ENCODE measurements around the gene MALL.

Gene MALL

DNA sequence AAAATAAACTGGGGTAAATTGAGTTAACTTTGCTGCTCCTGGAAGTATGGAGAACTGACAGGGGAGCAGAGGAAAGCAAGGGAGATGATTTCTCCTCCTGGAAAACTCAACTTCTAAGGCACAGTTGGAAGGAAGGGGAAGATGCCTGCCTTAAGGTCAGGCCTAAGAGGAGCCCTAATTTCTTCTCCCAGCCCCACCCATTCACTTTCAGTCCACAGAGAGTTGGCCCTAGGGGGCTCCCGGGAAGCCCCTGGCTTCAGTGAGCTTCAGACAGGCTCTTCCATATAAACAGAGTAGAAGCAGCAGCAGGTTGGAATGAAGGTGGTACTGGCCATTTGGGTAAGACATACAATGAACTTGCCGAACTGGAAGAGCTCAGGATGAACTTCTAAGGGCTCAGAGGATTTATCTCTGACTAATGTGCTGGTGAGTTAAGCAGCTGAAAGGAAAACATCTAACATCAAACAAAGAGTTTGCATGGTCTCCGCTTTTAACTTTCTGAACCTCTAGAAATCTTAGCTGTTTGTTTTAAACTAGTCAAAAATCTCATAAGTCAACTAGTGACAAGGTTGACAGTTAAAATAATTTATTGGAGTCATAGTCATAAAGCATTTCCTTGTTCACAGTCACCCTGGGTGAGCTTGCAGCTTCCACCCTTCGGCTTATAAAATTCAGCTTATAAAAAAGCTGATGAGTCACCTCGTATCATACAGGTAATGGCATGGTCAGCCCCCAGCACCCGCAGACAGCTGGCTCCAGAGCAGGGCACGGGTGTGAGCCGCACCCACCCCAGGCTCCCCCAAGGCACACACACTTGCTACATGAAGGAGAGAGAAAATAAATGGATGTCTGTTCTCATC is 9.8 kb downstream of the MALL start:
- Histone ChIP-seq H2AFZ (ENCODE audit: low read depth, low read length) (no peak overlapping the region), H2AK5ac (ENCODE audit: low read length, severe bottlenecking) (peak overlapping the region; percentile 0), H2BK5ac (ENCODE audit: low read depth, low read length, poor library complexity, severe bottlenecking) (peak overlapping the region; percentile 39), H3K36me3 (ENCODE audit: control insufficient read depth in 1 of 2, insufficient read depth in 2 of 2, low read depth in 1 of 2, low read length in 2 of 2) (peaks cover 0 to 2% of the 10 kb centered on the region in 2 experiments), H3K79me1 (replicated peaks; ENCODE audit: low read length, poor library complexity, severe bottlenecking) (no peaks in the 10 kb centered on the region), H4K91ac (ENCODE audit: low read length) (peak overlapping the region; percentile 43), H3K9me3 (ENCODE audit: control insufficient read depth, low read length) (no peaks in the 10 kb centered on the region), H3K27me3 (ENCODE audit: control insufficient read depth in 1 of 2, insufficient read depth in 1 of 2, low read length in 2 of 2) (no peaks in the 10 kb centered on the region), H3K27ac (ENCODE audit: low read length, poor library complexity, severe bottlenecking) (peak overlapping the region; percentile 87), H3K4ac (ENCODE audit: low read depth in 1 of 2, low read length in 2 of 2) (no peak overlapping the region), H3K4me2 (ENCODE audit: low read length, poor library complexity, severe bottlenecking) (no peak overlapping the region), H3K18ac (ENCODE audit: low read depth in 1 of 2, low read length in 2 of 2) (peak overlapping the region in 1 of 2 experiments; percentile 15), H3K9ac (ENCODE audit: low read length) (peak overlapping the region; percentile 56), H2BK12ac (ENCODE audit: low read length in 2 of 2) (peak overlapping the region in 1 of 2 experiments; percentile 8), H3K4me1 (ENCODE audit: control insufficient read depth, insufficient read depth, low read depth, low read length) (peaks cover 32% of the 10 kb centered on the region), H3K4me3 (ENCODE audit: insufficient read depth in 1 of 2, low read depth in 1 of 2, low read length in 2 of 2) (no peak overlapping the region), H4K8ac (ENCODE audit: low read length) (peak overlapping the region; percentile 81), H2BK120ac (ENCODE audit: low read depth, low read length) (peak overlapping the region; percentile 29), H3K23ac (ENCODE audit: low read length in 2 of 2) (no peak overlapping the region), H3K14ac (ENCODE audit: low read length in 2 of 2) (no peak overlapping the region), H2BK15ac (ENCODE audit: low read depth, poor library complexity, severe bottlenecking) (no peak overlapping the region)
- WGBS, result 16% methylated on average over 5 of the region's 8 CpGs
- DNase-seq, result peak; percentile 63

DNA sequence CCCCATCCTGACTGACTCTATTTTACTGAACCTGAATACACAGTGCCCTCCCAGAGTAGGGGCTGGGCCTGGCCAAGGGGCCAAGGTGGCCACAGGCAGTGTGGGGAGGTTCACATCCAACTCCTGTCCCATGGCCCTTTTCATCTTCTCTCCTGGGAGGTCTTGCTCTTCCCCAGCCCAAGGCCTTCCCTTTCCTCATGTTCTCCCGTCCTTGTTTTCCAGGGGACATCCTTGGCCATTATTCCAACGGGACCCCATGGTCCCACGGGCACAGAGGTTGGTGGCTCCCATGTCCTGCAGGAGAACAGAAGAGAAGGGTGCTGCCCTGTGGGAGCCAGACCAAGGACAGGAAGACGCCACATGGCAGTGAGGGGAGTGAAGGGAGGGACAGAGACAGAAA is 10.4 kb downstream of the MALL start:
- peak overlapping the region; percentile 12 for H2BK5ac ChIP-seq (ENCODE audit: low read depth, low read length, poor library complexity, severe bottlenecking)
- H2AK5ac ChIP-seq (ENCODE audit: low read length, severe bottlenecking), result peak overlapping the region; percentile 94
- no peak overlapping the region for H2AFZ ChIP-seq (ENCODE audit: low read depth, low read length)
- 83% methylated on average over 4 of the region's 4 CpGs for WGBS
- H3K36me3 ChIP-seq (ENCODE audit: control insufficient read depth in 1 of 2, insufficient read depth in 2 of 2, low read depth in 1 of 2, low read length in 2 of 2), result peaks cover 0 to 2% of the 10 kb centered on the region in 2 experiments
- peak overlapping the region; percentile 43 for H4K8ac ChIP-seq (ENCODE audit: low read length)
- peak overlapping the region in 1 of 2 experiments; percentile 89 for H2BK12ac ChIP-seq (ENCODE audit: low read length in 2 of 2)
- no peak overlapping the region for H3K4me2 ChIP-seq (ENCODE audit: low read length, poor library complexity, severe bottlenecking)
- no peak overlapping the region for H2BK15ac ChIP-seq (ENCODE audit: low read depth, poor library complexity, severe bottlenecking)
- no peak overlapping the region for H3K23ac ChIP-seq (ENCODE audit: low read length in 2 of 2)
- peak overlapping the region in 1 of 2 experiments; percentile 19 for H3K14ac ChIP-seq (ENCODE audit: low read length in 2 of 2)
- H3K4me1 ChIP-seq (ENCODE audit: control insufficient read depth, insufficient read depth, low read depth, low read length), result peaks cover 37% of the 10 kb centered on the region
- H3K27me3 ChIP-seq (ENCODE audit: control insufficient read depth in 1 of 2, insufficient read depth in 1 of 2, low read length in 2 of 2), result no peaks in the 10 kb centered on the region
- no peaks in the 10 kb centered on the region for H3K79me1 ChIP-seq (replicated peaks; ENCODE audit: low read length, poor library complexity, severe bottlenecking)
- H3K27ac ChIP-seq (ENCODE audit: low read length, poor library complexity, severe bottlenecking), result peak overlapping the region; percentile 87
- H3K4ac ChIP-seq (ENCODE audit: low read depth in 1 of 2, low read length in 2 of 2), result peak overlapping the region in 1 of 2 experiments; percentile 22
- H3K9me3 ChIP-seq (ENCODE audit: control insufficient read depth, low read length), result no peaks in the 10 kb centered on the region
- H2BK120ac ChIP-seq (ENCODE audit: low read depth, low read length), result peak overlapping the region; percentile 29
- peak overlapping the region; percentile 73 for H4K91ac ChIP-seq (ENCODE audit: low read length)
- no peak for DNase-seq
- no peak overlapping the region for H3K4me3 ChIP-seq (ENCODE audit: insufficient read depth in 1 of 2, low read depth in 1 of 2, low read length in 2 of 2)
- peak overlapping the region; percentile 31 to 76 for H3K18ac ChIP-seq (ENCODE audit: low read depth in 1 of 2, low read length in 2 of 2)
- H3K9ac ChIP-seq (ENCODE audit: low read length), result peak overlapping the region; percentile 56

DNA sequence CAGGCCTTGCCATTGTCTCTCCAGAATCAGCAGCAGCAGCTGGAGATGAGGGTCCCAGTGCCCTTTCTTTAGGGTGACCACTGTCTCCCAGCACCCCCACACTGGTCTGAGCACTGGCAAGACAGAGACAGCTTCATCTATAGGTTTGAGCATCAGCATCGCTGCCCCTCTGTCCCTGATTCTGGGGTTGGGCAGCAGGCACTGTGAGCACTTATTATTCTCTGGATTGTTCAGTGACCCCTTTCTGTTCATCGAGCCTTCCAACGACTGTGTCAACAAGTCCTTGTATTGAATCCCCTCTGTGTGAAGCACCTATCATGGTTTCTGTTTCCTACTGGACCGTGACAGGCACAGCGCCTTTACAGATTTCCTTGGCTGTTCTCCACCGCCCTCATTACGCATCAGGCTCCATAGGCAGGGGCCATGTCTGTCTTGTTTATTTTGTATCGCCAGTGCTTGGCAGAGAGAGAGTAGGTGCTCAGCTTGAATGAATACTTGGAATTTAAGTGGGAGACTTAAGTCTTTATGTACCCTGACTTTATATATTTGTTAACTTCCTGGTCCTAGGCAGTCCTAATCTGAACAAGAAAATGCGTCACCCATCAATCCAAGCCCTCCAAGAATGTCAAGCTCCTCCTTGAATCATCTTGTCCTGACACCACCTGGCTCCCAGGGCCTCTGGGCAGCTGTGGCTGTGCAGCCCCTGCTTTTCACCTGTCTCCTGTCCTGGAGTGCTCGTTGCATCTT is 11.4 kb downstream of the MALL start:
- Histone ChIP-seq H3K23ac (ENCODE audit: low read length in 2 of 2) (no peak overlapping the region), H3K18ac (ENCODE audit: low read depth in 1 of 2, low read length in 2 of 2) (peak overlapping the region; percentile 38 to 64), H2BK5ac (ENCODE audit: low read depth, low read length, poor library complexity, severe bottlenecking) (peak overlapping the region; percentile 24), H3K4me3 (ENCODE audit: insufficient read depth in 1 of 2, low read depth in 1 of 2, low read length in 2 of 2) (no peak overlapping the region), H3K9me3 (ENCODE audit: control insufficient read depth, low read length) (no peaks in the 10 kb centered on the region), H3K79me1 (replicated peaks; ENCODE audit: low read length, poor library complexity, severe bottlenecking) (no peaks in the 10 kb centered on the region), H4K8ac (ENCODE audit: low read length) (peak overlapping the region; percentile 42), H2BK120ac (ENCODE audit: low read depth, low read length) (no peak overlapping the region), H3K27me3 (ENCODE audit: control insufficient read depth in 1 of 2, insufficient read depth in 1 of 2, low read length in 2 of 2) (no peaks in the 10 kb centered on the region), H3K27ac (ENCODE audit: low read length, poor library complexity, severe bottlenecking) (peak overlapping the region; percentile 90), H3K4ac (ENCODE audit: low read depth in 1 of 2, low read length in 2 of 2) (peak overlapping the region in 1 of 2 experiments; percentile 6), H2BK15ac (ENCODE audit: low read depth, poor library complexity, severe bottlenecking) (peak overlapping the region; percentile 52), H3K4me2 (ENCODE audit: low read length, poor library complexity, severe bottlenecking) (no peak overlapping the region), H2BK12ac (ENCODE audit: low read length in 2 of 2) (peak overlapping the region; percentile 73 to 91), H3K9ac (ENCODE audit: low read length) (no peak overlapping the region), H3K14ac (ENCODE audit: low read length in 2 of 2) (no peak overlapping the region), H3K36me3 (ENCODE audit: control insufficient read depth in 1 of 2, insufficient read depth in 2 of 2, low read depth in 1 of 2, low read length in 2 of 2) (peaks cover 0 to 2% of the 10 kb centered on the region in 2 experiments), H2AK5ac (ENCODE audit: low read length, severe bottlenecking) (peak overlapping the region; percentile 93), H2AFZ (ENCODE audit: low read depth, low read length) (no peak overlapping the region), H4K91ac (ENCODE audit: low read length) (peak overlapping the region; percentile 83), H3K4me1 (ENCODE audit: control insufficient read depth, insufficient read depth, low read depth, low read length) (peaks cover 40% of the 10 kb centered on the region)
- 97% methylated on average over 10 of the region's 10 CpGs for WGBS
- DNase-seq, result no peak
